Panc1 (cell line): ENCODE results near the gene PEPD. TPM values are rescaled to one million over a fixed set of nuclear protein-coding genes. Genes with fewer than 3 reads are reported as not detected.

ENCODE experiments used
- ATAC-seq: fragments of 200-7000 bp; cut with Tn5 transposase; 2 replicates; pipeline ENCODE4 v1.9.1; 2020; ENCODE audit warnings: mild to moderate bottlenecking, moderate library complexity
- BruUV-seq: library from RNA; stranded (reverse); fragments of 400-500 nt; replicated peaks from 2 replicates; lab custom pipeline; 2021; lab: Mats Ljungman, UMichigan
- CTCF ChIA-PET: fragments of 300-600 bp; sonication (Branson Sonifier 250); formaldehyde crosslinking; loops from one replicate; lab custom pipeline; 2022; ENCODE audit warnings: antibody characterized with exemption; lab: Charles Lee
- POLR2A ChIA-PET: fragments of 300-600 bp; sonication (Branson Sonifier 250); formaldehyde crosslinking; loops from one replicate; lab custom pipeline; 2022; ENCODE audit warnings: antibody characterized with exemption; lab: Charles Lee
- DNase-seq: peaks from one replicate; pipeline ENCODE4 v3.0.0-alpha.2; 2010; ENCODE audit warnings: low read depth, low spot score
- H3K27ac ChIP-seq: 2 replicates; pipeline ENCODE4 v1.5.1; 2011; ENCODE audit warnings: mild to moderate bottlenecking, low read length, inconsistent platforms
- H3K27me3 ChIP-seq: fragments of 200-500 bp; sonication (Bioruptor generic); 2 replicates; pipeline ENCODE4 v1.6.0; 2014; ENCODE audit warnings: low read length, inconsistent platforms; ENCODE audit not compliant: control insufficient read depth, insufficient read depth
- H3K36me3 ChIP-seq: fragments of 200-500 bp; sonication (Bioruptor generic); 2 replicates; pipeline ENCODE4 v1.5.1; 2014; ENCODE audit warnings: inconsistent platforms, mild to moderate bottlenecking, low read length, moderate library complexity; ENCODE audit not compliant: control insufficient read depth, insufficient read depth
- H3K4me1 ChIP-seq: 2 replicates; pipeline ENCODE4 v1.5.1; 2011; ENCODE audit warnings: inconsistent platforms, mild to moderate bottlenecking, low read length, moderate library complexity; ENCODE audit not compliant: control insufficient read depth, insufficient read depth
- H3K4me3 ChIP-seq, 2 experiments: 2 replicates each; pipeline ENCODE4 v1.5.1; 2011 to 2012; ENCODE audit warnings: low read depth in 2 of 2, low read length in 2 of 2, mild to moderate bottlenecking in 2 of 2, inconsistent platforms in 1 of 2, moderate library complexity in 1 of 2
- H3K9me3 ChIP-seq: fragments of 200-500 bp; sonication (Bioruptor generic); 2 replicates; pipeline ENCODE4 v1.5.1; 2014; ENCODE audit warnings: low read depth, mild to moderate bottlenecking, inconsistent platforms, low read length, moderate library complexity; ENCODE audit not compliant: control insufficient read depth, insufficient read depth
- POLR2AphosphoS5 ChIP-seq: IDR thresholded peaks from 2 replicates; pipeline ENCODE4 v1.6.1; 2012; ENCODE audit warnings: mild to moderate bottlenecking, low read depth, low read length, moderate library complexity
- SIN3A ChIP-seq: IDR thresholded peaks from 2 replicates; pipeline ENCODE4 v1.6.1; 2012; ENCODE audit warnings: low read depth, mild to moderate bottlenecking, low read length, moderate library complexity, borderline replicate concordance; ENCODE audit not compliant: insufficient read depth
- TCF7L2 ChIP-seq: IDR thresholded peaks from 2 replicates; pipeline ENCODE4 v1.6.1; 2011; ENCODE audit warnings: mild to moderate bottlenecking, low read depth, low read length, inconsistent platforms
- in situ Hi-C: cut with HindIII; loops from 2 replicates; pipeline ENCODE4 v1.10.0; 2016; ENCODE audit warnings: low sequenced_read_pairs, low pct_unique_long_range_greater_than_20kb
- intact Hi-C: fragments of 100-400 bp; cut with micrococcal nuclease; formaldehyde crosslinking; loops from one replicate; pipeline ENCODE4 v1.10.0; 2022; ENCODE audit not compliant: unreplicated experiment
- total RNA-seq: library from RNA; stranded (reverse); gene quantifications from one replicate; pipeline ENCODE4 v1.2.1, GENCODE V29; 2021; ENCODE audit not compliant: unreplicated experiment
- TF ChIP-seq, protein P1 (sequence below): fragments of 450-650 bp; IDR thresholded peaks from 2 replicates; pipeline ENCODE4 v1.5.1; 2017; ENCODE audit warnings: mild to moderate bottlenecking
- TF ChIP-seq, protein P2 (sequence below), 2 experiments: IDR thresholded peaks; 2 replicates each; pipeline ENCODE4 v1.6.1; 2011 to 2012; ENCODE audit warnings: low read depth in 2 of 2, control low read depth in 1 of 2, low read length in 1 of 2, mild to moderate bottlenecking in 1 of 2, moderate library complexity in 1 of 2; ENCODE audit not compliant: insufficient read depth in 1 of 2

Gene PEPD
- total RNA-seq, 1 experiment from 2014 or later: 102 TPM

DNA sequence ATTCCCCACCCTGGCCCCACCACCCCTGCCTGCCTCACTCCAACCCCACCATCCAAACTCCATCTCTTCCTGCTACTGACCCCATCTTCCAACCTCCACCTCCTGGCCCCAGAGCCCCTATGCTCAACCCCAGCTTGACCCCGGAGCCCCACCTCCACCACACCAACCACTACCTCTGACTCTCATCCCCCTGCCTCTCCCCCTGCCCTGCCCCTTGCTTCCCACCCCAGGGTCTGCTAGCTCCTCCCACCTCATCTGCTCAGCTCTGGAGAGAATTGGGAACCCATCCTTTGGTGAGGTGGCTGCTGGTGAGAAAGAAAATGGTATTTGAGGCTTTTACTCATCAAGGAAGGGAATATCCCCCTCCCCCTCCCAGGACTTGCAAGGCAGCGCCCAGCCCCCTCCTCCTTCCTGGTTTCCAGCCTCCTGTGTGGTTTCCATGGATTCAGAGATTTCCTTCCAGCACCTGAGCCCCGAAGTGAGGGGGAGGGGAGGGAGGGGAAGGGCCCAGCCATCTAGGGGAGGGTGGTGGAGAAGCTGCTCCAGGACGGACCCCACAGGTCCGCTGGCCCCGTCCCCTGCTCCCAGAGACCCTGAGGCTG lies 11.4 kb upstream of the PEPD start:
- Histone ChIP-seq H3K36me3 (no peaks in the 10 kb centered on the region), H3K27me3 (peaks cover 10% of the 10 kb centered on the region; the same call in 1 of the 2 replicates), H3K27ac (no peak overlapping the region), H3K4me1 (no peaks in the 10 kb centered on the region), H3K4me3 (no peak overlapping the region), H3K9me3 (no peaks in the 10 kb centered on the region)
- no TSS peak for BruUV-seq
- no peak for DNase-seq
- TF ChIP-seq, protein P1, sequence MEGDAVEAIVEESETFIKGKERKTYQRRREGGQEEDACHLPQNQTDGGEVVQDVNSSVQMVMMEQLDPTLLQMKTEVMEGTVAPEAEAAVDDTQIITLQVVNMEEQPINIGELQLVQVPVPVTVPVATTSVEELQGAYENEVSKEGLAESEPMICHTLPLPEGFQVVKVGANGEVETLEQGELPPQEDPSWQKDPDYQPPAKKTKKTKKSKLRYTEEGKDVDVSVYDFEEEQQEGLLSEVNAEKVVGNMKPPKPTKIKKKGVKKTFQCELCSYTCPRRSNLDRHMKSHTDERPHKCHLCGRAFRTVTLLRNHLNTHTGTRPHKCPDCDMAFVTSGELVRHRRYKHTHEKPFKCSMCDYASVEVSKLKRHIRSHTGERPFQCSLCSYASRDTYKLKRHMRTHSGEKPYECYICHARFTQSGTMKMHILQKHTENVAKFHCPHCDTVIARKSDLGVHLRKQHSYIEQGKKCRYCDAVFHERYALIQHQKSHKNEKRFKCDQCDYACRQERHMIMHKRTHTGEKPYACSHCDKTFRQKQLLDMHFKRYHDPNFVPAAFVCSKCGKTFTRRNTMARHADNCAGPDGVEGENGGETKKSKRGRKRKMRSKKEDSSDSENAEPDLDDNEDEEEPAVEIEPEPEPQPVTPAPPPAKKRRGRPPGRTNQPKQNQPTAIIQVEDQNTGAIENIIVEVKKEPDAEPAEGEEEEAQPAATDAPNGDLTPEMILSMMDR: no peak
- TF ChIP-seq SIN3A (no peak), TCF7L2 (no peak), POLR2AphosphoS5 (no peak)
- TF ChIP-seq, protein P2, sequence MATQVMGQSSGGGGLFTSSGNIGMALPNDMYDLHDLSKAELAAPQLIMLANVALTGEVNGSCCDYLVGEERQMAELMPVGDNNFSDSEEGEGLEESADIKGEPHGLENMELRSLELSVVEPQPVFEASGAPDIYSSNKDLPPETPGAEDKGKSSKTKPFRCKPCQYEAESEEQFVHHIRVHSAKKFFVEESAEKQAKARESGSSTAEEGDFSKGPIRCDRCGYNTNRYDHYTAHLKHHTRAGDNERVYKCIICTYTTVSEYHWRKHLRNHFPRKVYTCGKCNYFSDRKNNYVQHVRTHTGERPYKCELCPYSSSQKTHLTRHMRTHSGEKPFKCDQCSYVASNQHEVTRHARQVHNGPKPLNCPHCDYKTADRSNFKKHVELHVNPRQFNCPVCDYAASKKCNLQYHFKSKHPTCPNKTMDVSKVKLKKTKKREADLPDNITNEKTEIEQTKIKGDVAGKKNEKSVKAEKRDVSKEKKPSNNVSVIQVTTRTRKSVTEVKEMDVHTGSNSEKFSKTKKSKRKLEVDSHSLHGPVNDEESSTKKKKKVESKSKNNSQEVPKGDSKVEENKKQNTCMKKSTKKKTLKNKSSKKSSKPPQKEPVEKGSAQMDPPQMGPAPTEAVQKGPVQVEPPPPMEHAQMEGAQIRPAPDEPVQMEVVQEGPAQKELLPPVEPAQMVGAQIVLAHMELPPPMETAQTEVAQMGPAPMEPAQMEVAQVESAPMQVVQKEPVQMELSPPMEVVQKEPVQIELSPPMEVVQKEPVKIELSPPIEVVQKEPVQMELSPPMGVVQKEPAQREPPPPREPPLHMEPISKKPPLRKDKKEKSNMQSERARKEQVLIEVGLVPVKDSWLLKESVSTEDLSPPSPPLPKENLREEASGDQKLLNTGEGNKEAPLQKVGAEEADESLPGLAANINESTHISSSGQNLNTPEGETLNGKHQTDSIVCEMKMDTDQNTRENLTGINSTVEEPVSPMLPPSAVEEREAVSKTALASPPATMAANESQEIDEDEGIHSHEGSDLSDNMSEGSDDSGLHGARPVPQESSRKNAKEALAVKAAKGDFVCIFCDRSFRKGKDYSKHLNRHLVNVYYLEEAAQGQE (IDR thresholded peaks at IDR 0.05; ENCODE audit: insufficient read depth in 1 of 2, low read depth in 2 of 2, low read length in 1 of 2): no peak
- ChIA-PET CTCF (interaction anchor here (0.6 kb wide), 1 partner anchor 129 kb away, joined by 4 read pairs; no protein-coding TSS in a partner anchor), POLR2A (no interaction called here)
- in situ Hi-C loops: no loop called here
- intact Hi-C loops: no loop called here
- no peak for ATAC-seq

DNA sequence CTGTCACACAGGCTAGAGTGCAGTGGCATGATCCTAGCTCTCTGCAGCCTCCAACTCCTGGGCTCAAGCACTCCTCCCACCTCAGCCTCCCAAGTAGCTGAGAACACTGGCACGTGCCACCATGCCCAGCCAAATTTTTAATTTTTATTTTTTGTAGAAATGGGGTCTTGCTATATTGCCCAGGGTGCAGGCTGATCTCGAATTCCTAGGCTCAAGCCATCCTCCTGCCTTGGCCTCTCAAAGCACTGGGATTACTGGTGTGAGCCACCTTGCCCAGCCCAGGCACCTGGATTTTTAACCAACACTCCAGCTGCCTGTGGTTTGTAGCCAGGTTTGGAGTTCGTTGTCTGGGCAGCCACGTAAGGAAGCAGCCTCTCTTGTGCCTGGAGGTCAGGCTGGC lies 9.3 kb upstream of the PEPD start:
- POLR2A ChIA-PET: interaction anchor here (0.6 kb wide), 1 partner anchor 11 kb away, joined by 5 read pairs; no protein-coding TSS in a partner anchor

More for the DNA sequence above, 9.3 kb upstream of the PEPD start:
- no peaks in the 10 kb centered on the region for H3K36me3 ChIP-seq
- no peak overlapping the region for H3K27ac ChIP-seq
- intact Hi-C loops: no loop called here
- in situ Hi-C loops: no loop called here
- no TSS peak for BruUV-seq
- ATAC-seq (no peak), DNase-seq (no peak)
- H3K27me3 ChIP-seq: peaks cover 14% of the 10 kb centered on the region; the same call in 1 of the 2 replicates
- TF ChIP-seq, protein P1: no peak
- TF ChIP-seq TCF7L2 (no peak), SIN3A (no peak), POLR2AphosphoS5 (no peak)
- TF ChIP-seq, protein P2 (IDR thresholded peaks at IDR 0.05; ENCODE audit: insufficient read depth in 1 of 2, low read depth in 2 of 2, low read length in 1 of 2): no peak
- H3K9me3 ChIP-seq: no peaks in the 10 kb centered on the region
- CTCF ChIA-PET: no interaction called here
- no peaks in the 10 kb centered on the region for H3K4me1 ChIP-seq
- no peak overlapping the region for H3K4me3 ChIP-seq
